Kidney tubule cell (primary cell): Measurements from ENCODE around the gene MRTFB.
"Not testable (repeated sequence)": the region's sequence is repeated elsewhere in the genome, so short reads cannot be mapped to it uniquely, and the experiment has no call there.

ENCODE experiments used
- DNase-seq: peaks from one replicate; pipeline ENCODE4 v3.0.0-alpha.2; 2018; ENCODE audit warnings: low spot score

Gene MRTFB, protein sequence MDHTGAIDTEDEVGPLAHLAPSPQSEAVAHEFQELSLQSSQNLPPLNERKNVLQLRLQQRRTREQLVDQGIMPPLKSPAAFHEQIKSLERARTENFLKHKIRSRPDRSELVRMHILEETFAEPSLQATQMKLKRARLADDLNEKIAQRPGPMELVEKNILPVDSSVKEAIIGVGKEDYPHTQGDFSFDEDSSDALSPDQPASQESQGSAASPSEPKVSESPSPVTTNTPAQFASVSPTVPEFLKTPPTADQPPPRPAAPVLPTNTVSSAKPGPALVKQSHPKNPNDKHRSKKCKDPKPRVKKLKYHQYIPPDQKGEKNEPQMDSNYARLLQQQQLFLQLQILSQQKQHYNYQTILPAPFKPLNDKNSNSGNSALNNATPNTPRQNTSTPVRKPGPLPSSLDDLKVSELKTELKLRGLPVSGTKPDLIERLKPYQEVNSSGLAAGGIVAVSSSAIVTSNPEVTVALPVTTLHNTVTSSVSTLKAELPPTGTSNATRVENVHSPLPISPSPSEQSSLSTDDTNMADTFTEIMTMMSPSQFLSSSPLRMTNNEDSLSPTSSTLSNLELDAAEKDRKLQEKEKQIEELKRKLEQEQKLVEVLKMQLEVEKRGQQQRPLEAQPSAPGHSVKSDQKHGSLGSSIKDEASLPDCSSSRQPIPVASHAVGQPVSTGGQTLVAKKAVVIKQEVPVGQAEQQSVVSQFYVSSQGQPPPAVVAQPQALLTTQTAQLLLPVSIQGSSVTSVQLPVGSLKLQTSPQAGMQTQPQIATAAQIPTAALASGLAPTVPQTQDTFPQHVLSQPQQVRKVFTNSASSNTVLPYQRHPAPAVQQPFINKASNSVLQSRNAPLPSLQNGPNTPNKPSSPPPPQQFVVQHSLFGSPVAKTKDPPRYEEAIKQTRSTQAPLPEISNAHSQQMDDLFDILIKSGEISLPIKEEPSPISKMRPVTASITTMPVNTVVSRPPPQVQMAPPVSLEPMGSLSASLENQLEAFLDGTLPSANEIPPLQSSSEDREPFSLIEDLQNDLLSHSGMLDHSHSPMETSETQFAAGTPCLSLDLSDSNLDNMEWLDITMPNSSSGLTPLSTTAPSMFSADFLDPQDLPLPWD

DNA sequence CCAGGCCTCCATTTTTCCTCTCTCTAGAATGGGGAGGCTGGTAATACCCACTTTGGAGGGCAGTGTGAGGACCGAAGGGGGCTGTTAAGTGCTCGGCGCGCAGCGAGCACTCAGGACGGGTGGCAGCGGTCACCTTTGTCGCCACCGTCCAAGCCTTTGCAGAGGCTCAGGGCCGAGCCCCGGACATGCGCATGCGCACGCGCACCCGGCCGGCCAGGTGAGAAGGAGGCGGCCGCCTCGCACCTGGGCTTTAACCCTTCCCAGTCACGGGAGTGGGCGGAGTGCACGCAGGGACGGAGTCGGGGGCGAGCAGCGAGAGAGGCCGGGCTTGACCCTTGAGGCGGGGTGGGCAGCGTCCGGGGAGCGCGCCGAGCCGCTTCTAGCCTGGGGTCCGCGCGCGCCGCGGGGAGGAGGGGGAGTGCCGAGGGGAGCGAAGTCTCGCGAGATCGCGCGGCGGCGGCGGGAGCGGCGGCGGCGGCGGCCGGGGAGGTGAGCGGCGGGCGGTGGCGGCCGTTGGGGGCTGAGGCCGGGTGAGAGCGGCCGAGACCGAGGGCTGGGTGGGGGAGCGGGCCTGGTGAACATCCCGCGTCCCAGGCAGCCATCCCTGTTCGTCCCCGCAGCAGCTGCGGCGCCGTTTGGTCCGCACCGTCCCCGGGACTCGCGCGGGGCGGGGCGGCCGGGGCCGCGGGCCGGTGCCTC, at the start of gene MRTFB:
TSS of gene MRTFB (plus strand) at position 443 of the 699 bp plus-strand sequence. CDS start 69,288 bp downstream, outside the sequence.
- peak; percentile 85 for DNase-seq

GRCh38 chr16:14023526-14023925, 47.6 kb upstream of the MRTFB start:
- DNase-seq, result not testable (repeated sequence)

GRCh38 chr16:14024283-14024682, 46.8 kb upstream of the MRTFB start:
- DNase-seq, result no peak

- DNase-seq, result no peak
Measured at GRCh38 chr16:14026572-14027285, 44.4 kb upstream of the MRTFB start.

GRCh38 chr16:14028202-14028601, 42.9 kb upstream of the MRTFB start:
- no peak for DNase-seq

DNA sequence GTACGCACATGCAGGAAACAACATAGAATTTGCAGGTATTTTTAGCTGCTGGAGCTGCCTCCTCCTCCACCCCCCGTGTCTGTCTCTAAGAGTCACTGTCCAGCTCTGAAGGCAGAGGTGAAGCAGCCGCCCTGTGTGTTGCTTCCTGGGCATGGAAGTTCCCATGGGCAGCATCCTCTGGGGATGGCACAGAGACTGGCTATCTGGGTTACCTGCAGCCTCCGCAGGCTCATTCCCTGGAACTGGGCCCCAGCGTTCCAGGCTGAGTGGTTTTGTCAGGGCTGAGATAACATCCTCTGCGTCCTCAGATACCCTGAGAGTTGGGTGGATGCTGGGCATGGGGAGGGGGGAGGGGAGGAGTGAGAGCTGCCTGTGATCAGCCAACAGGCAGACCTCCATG, 41.5 kb upstream of the MRTFB start:
- DNase-seq, result no peak

- DNase-seq, result no peak
Measured at GRCh38 chr16:14035092-14035491, 36.0 kb upstream of the MRTFB start.

- no peak for DNase-seq
Measured at GRCh38 chr16:14036889-14037288, 34.2 kb upstream of the MRTFB start.

GRCh38 chr16:14037960-14038359, 33.2 kb upstream of the MRTFB start:
- DNase-seq, result no peak

DNA sequence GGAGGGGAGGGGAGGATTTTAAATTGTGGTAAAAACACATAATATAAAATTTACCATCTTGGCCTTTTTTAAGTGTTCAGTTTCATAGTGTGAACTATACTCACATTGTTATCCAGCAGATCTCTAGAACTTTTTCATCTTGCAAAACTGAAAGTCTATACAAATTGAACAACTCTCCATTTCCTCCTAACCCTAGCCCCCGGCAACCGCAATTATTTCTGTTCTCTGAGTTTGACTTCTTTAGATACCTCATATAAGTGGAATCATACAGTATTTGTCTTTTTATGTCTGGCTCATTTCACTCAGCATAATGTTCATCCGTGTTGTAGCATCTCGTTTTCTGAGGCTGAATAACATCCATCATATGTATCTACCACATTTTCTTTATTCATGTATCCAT, 30.0 kb upstream of the MRTFB start:
- DNase-seq, result no peak

DNA sequence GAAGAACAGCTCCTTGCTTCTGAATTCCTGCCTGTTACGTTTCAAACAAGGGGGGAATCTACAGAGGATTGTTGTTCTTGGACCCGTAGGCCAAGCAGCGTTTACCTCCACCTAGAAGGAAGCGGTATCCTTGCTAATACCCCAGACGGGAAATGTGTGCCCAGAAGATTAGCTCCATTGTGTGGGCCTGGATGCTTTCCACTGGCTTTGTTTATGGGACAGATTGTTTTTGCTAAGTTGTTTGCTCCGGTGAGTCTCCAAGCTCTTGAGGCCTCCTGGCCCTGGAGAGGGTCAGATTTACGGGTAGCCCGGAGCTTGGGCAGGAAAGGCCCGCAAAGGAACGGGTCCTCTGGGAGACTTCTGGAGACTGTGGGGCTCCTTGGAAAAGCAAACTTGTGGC, 28.4 kb upstream of the MRTFB start:
- DNase-seq, result no peak

GRCh38 chr16:14043278-14043677, 27.8 kb upstream of the MRTFB start:
- DNase-seq, result no peak

- DNase-seq, result no peak
Measured at GRCh38 chr16:14043793-14044192, 27.3 kb upstream of the MRTFB start.

DNA sequence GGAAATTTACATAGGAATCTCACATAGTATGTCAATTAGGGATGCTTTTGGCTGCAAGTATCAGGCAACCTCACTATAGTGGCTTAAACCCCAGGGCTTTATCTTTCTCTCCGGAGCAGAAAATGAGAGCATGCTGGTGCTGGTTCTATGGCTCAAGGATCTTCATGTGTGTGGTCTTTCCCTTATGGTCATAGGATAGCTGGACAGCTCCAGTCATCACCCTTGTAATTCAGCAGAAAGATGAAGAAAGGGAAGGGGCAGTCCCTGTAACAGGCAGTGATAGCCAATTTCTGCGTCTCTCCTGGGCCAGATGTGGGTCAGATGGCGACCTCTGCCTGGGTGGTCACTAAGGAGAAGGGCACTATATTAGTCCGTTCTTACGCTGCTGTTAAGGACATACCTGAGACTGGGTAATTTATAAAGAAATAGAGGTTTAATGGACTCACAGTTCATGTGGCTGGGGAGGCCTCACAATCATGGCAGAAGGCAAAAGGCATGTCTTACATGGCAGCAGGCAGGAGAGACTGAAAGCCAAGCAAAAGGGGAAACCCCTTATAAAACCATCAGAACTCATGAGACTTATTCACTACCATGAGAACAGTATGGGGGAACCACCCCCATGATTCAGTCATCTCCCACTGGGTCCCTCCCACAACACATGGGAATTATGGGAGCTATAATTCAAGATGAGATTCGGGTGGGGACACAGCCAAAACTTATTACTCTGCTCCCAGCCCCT, 23.8 kb upstream of the MRTFB start:
- DNase-seq, result not testable (repeated sequence)

GRCh38 chr16:14050291-14051027, 20.7 kb upstream of the MRTFB start:
- DNase-seq, result peak; percentile 96

GRCh38 chr16:14051103-14051729, 19.9 kb upstream of the MRTFB start:
- no peak for DNase-seq

DNA sequence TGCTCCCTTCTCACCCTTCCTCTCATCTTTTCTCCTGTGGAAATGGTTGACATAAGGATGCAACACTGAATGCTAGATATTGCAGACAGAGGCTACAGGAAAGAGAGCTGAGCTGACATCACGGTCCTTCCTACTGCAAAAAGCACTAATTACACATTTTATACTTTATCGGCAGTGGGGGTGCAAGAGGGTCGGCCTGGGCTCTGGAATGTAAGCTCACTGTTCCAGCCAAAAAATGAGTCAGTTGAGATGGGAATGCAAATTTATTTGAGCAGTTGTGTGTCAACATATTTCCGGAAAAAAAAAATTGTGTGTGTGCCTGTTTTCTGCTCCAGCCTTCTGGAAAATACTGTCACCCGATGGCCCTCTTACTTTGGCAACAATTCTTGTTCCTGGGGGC, 14.1 kb upstream of the MRTFB start:
- no peak for DNase-seq

- peak; percentile 16 for DNase-seq
Measured at GRCh38 chr16:14057878-14058382, 13.2 kb upstream of the MRTFB start.

GRCh38 chr16:14061732-14062259, 9.3 kb upstream of the MRTFB start:
- DNase-seq, result no peak
